GM21619 (cell line): ENCODE measurements around the gene H2AZ2.
"Not testable (repeated sequence)": the region's sequence is repeated elsewhere in the genome, so short reads cannot be mapped to it uniquely, and the experiment has no call there.

ENCODE experiments used
- ATAC-seq: cut with Tn5 transposase; IDR thresholded peaks from one replicate; pipeline ENCODE4 v1.9.1; 2021; ENCODE audit not compliant: unreplicated experiment

Gene H2AZ2

DNA sequence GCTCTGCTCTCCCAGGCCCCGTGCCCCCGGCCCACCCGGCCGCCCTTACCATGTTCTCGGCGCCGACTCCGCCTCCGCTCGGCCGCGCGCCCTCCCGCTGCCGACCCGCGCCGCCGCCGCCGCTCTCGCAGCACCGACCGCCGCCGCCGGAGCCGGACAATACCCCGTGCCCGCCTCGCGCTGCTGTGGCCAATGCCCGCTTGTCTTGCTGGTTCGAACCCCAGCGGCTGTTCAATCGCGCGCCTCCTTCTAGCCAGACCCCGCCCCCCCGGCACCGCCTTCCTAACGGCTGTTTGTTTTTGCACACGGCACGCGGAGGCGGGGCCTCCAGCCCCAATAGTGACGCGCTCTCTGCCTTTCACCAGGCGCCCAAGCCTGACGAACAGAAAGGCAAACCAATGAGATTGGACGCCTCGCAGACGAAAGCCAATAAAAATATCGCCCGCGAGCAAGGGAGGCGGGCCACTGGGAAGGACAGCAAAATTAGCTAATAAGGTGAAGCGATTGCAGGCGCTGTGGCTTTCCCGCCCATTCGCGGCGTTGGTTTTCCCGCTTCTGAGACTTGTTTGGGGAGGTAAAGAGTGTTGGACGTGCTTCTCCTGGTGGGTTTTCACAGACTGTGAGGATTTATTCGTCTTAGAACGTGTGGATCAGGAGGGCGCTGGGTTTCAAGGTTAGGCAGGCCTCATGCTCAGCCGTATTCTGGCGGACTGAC, at the start of gene H2AZ2:
H2AZ2 (minus strand) TSS at position 168 of the 715 bp plus-strand sequence; CDS start at position 52, 116 bp downstream.
- ATAC-seq: peak; percentile 78

DNA sequence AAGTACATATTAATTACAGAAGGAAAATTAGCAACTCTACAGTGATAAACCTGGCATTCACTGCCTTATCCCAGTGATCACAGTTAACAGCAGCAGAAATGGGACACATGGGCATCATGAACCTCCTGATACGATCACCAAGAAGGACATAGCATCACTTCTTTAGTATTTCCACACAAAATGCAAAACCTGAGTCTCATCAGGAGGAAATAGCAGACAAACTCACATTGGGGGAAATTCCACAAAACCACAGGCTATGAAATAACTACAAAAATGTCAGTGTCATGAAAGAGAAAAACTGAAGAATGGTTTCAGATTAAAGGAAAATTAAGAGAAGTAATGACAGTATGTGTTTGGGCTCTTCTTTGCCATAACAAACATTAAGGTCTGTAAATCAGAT, 49.4 kb upstream of the H2AZ2 start:
- ATAC-seq: no peak

DNA sequence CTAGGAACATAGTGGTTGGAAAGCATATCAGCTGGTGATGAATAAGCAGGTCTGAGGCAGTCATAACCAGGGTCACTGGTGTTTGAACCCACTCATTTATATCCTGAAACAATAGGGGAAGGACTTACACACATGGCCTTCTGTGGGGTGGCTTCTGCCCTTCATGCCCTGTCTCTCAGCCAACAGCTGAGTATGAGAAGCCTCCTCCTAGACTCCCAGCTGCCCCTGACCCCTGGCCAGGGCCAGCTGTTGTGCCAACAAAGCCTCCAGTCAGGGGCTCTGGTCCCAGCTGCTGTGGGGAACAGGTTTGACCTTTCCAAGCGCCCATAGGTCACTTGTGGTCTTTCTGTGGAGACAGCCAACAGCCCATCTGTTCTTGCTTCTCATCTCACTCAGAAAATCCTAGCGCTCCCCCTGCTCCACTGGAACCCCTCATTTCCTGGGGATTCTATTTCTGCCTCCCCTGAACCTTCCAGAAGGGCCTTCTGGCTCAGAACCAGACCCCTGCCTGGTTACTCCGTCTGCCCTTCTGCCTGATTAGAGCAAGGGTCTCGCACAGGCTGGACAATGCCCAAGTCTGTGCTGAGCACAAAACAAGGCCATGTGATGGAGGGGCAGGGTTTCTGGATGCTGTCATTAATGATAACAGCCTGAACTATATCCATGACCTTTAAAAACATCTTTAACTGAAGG, 47.1 kb upstream of the H2AZ2 start:
- no peak for ATAC-seq

DNA sequence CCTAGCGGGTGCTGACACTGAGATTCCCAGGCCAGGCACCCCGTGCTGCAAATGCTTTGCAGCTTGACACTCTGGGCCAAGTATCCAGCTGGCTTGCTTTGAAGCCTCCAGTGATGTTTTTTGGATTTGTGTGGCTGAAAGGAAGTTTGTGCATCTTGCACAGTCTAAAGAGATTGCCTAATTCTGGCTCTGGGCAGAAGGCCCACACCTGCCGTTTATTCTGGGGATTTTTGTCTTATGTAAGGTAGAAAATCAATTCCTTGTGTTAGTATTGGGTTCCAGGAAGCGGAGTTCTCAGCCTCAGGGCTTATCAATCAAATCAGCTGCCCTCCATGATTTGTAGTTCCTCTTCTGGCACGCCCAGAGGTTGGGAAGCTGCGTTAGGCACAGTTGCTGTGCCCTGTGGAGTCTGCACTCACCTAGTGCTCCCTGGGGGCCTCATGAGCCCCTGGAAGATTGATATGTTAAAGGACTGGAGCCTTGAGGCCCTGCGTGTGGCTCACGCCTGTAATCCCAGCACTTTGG, 45.9 kb upstream of the H2AZ2 start:
- ATAC-seq: no peak

DNA sequence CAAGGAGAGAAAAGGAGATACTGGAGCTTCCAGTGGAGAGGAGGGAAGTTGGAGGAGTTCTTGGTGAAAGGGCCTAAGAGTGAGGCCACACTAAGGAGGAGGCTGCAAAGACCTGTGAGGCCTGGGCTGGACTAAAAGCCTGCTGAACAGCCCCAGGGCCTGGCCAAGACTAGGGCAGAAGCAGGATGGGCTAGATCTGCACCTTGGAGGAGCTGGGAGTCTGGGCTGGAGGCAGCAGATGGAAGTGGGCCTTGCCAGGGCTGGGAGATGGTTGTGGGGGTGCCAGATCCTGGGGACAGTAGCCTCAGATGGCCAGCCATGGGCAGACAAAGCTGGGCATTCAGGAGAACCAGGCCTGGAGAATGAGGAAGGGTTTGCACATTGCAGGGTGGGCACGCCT, 43.9 kb upstream of the H2AZ2 start:
- no peak for ATAC-seq

DNA sequence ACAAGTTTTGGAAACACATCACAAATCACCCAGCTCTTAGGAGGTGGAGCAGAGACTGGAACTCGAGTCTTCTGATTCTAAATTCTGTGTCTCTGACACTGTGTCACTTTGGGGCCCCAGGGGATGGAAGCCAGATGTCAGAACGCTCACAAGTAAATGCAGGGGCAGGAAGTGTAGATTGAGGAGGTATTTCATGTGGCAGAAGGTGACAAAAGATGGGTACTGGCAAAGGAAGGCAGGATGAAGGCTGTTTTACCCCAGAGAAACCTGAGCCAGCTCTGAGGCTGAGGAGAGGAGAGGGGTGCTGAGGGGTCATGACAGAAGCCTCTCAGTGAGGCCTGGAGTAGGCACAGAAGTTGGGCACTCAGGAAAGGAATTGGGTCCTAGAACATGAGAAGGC, 43.5 kb upstream of the H2AZ2 start:
- ATAC-seq: no peak

DNA sequence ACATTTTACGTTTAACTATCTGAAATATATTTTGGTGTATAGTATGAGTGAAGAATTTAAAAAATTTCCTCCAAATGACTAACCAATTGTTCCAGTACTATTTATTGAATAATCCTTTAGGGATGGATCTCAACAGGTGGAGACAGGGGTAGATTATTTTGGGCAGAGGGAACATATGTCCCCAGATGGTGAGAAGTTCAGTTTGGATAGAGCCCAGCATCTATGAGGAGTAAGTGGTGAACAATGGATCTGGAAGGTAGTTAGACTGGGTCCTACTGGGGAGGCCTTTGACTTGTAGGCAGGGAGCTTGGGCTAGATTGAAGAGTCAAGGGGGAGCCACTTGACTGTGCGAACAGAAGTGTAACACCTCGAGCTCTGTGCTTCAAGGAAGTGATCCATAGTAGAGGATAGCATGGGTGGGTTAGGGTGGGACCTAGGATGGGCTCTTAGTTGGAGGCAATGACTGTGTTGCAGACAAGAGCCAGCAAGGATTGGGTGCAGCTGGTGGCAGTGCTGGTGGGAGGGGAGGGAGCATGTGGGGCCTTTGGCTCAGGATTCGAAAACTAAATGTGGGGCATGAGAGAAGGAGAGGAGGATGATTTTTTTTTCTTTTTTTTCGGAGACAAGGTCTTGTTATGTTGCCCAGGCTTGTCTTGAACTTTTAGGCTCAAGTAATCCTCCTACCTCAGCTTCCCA, 41.3 kb upstream of the H2AZ2 start:
- no peak for ATAC-seq

DNA sequence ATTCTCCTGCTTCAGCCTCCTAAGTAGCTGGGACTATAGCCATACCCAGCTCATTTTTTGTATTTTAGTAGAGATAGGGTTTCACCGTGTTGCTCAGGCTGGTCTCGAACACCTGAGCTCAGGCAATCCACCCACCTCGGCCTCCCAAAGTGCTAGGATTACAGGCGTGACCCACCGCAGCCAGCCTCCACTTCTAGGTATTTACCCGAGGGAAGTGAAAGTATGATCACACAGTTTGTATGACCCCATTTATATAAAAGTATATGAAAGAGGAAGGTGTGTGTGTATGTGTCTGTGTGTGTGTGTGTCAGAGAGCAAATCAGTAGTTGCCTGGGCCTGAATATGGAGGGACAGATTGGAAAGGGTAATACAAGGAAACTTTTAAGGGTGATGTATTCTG, 39.4 kb upstream of the H2AZ2 start:
- no peak for ATAC-seq

DNA sequence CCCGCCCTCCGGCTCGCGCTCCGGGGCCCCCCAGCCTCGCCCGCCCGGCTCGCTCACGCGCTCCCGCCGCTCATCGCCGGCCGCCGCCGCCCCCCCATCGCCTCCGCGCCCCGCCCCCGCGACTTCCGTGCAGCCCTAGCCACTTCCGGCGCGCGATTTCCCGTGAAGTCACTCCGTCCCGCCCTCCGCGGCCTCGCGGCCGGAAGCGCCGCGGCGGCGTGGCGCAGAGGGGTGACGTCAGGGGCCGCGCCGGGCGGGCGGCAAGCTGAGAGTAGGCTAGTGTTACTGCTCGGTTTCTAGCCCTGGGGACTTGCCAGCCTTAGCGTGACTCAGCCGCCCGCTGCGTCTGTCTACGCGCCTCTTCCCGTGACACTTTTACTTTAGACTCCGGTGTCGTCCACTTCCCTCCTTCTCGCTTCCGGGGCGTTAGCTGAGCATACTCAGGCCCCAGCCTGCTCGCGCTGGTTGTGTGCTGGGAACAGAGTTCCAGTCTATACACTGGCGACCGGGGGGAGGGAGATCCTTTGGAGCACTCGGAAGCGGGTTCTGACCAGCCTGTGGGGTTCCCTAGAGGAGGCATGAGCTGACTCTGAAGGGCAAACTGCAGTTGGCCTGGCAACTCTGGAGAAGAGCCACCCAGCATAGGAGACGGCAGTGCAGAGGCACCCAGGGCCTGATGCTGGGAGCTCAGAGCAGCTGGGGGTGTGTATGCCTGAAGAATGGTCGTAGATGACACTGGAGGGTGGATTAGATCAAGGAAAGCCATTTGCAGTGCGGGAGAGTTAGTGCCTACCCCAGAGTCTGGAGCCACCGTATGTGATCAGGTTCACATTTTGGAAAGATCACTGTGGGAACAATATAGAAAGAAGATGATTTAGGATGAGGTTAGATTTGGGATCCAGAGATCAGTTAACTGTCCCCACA, 37.8 kb upstream of the H2AZ2 start, which contains the start of gene PURB:
PURB (minus strand) TSS at position 137 of the 924 bp plus-strand sequence. CDS start 182 bp downstream, outside the sequence.
- ATAC-seq: peak; percentile 84

DNA sequence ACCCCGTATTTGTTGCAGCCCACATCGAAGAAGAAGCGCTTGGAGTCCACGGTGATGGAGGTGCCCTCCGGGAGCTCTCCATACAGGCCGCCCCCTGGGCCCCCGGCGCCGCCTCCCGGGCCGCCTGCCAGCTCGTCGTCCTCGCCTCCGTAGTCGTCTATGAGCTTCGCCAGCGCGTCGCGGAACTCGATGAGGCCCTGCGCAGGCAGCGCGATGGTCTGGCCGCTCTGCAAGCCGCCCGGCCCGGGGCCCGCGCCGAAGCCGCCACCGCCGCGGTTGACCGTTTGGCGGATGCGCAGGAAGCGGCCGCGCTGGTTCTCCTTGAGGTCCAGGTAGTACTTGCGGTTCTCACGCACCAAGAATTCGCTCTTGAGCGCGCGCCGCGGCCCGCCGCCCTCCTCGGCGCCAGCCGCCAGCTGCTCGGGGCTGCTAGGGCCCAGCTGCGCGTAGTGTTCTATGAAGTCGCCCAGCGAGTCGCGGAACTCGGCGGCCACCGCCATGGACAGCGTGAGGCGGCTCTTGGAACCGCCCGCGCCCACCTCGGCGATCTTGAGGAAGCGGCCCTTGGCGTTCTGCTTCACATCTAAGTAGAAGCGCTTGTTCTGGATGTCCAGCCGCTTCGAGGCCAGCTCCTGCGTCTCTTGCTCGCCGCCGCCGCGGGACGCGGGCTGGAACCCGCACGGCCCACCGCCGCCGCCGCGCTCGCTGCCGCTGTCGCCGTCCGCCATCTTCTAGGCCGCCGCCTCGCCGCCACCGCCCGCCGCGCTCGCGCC, 36.9 kb upstream of the H2AZ2 start:
- peak; percentile 26 for ATAC-seq

DNA sequence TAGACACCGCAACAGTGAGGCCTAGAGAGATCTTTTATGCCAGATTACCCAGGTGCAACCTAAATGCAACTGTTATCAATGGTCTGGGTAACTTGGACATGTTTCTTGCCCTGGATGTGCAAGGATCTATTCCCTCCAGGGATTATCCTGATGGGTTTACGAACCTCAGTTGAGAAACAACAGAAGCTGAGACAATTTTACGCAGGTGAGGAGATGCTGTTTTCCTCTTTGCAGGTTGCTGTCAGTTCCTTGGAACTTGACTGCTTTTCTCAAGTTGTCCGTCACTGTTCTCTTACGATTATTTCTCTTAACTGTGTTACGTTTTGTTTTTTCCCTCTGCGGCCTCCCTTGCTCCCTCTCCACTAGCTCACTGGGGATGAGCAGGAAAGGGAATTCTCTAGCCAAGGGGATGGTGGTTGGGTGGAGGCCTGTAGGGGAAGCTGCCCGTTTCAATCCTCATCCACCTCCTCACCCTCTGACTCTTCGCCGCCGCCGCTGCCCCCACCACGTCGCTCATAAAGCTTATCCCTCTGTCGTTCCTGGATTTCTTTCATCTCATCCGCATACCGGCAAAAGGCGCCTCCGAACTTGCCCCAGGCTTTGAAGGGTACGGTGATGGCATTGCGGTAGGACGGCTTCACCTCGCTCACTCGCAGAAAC, 36.2 kb upstream of the H2AZ2 start:
- no peak for ATAC-seq

DNA sequence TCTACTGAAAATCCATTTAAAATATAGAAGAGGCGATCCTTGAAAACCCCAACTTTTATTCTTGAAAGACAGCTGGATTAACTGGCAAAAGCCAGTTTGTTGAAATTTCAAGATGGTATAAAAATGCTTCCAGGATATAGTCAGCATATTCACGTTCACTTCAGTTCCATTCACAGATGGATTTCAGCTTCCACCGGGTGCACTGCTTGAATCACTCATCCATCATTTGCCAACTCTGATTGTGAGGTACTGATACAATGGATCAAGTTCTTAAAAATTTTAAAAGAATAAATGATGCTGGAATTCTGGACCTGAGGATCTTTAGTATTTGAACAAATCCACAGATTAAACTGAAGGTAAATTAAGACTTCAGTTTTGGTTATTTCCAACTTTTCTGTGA, 35.0 kb upstream of the H2AZ2 start:
- ATAC-seq: no peak

DNA sequence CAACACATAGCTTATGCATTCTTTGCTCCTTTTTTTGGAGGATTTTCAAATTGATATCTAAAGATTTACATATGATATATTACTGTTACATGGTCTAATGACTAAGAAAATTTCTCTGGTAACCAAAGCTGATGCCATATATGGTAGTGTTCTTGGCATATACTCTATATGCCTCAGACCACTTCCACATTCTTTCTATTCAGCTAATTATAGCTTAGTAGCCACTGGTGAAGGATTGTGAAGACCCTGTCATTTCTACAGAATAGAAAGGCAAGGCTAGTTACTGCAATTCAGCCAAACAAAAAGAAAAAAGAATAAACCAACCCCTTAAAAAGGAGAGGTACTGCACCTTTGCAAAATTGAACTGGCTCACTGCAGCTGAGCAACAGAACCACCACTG, 33.7 kb upstream of the H2AZ2 start:
- no peak for ATAC-seq

DNA sequence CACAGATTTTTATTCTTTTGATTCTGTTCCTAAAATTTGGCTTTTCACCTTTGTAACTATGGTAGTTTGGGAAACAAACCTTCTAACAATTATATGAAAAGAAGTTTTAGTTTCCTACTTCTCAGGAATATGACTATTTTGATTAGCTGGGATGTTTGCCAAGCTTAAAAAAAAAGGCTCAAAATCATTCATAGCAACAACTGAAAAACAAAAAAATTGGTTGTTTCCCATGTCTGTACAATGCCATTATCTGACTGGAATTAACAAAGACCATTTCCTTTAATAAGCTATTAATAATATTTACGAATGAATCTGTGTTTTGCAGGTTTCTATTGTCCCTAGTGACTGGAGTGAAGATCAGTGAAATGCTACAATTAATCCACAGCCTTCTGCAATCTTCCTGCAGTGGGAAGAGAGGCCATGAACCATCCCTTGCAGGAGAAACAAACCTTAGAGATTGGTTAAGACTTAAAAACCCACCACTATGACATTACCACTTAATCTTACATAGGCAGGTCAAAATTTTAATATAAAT, 33.2 kb upstream of the H2AZ2 start:
- ATAC-seq: no peak

DNA sequence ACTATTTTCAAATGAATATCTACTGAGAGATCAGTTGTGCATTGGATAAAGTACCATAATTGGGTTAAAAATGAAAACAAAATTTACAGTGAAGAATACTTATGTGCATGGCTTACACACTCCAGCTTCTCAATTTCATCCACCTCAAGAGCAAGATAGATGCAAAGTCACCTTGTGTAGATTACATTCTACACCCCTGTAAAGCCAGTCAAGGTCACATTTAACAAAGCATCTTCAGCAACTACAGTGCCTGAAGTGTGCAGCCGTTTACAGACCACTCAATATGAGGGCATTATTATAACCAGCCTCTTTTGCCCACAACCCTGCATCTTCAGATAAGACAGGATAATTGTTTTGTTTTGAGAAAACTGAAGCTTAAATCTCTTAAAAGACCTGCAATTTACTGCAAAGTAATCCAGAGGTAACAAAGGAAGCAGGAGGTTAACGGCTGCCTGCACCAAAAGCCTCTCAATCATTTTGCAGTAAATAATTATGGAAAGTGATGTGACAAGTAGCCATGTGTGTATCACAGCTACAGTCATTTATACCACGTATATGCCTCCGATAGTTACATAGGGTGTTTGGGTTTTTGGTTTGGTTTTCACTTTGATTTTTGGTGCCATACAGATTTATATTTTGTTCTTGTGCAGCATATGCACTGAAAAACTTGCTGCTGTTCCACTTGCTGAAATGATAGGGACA, 32.6 kb upstream of the H2AZ2 start:
- ATAC-seq: no peak

DNA sequence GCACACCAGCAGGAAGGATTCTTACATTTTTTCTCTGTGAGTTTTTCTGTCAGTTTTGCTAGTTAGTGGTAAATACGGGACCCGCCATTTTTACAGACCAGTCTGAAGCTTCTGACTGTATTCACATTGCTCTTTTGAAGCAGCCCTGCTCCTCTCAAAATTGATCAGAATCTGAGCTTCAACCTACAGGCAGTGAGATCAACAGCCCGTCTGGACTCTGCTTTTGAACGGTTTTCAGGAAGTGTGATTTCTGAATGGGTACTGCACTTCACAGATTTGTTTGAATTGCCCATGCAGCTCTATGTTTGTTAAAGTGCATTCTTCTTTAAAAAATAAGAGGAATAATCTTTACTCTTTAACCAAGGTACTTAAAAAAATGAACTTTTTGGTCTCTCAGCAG, 28.5 kb upstream of the H2AZ2 start:
- ATAC-seq: no peak

DNA sequence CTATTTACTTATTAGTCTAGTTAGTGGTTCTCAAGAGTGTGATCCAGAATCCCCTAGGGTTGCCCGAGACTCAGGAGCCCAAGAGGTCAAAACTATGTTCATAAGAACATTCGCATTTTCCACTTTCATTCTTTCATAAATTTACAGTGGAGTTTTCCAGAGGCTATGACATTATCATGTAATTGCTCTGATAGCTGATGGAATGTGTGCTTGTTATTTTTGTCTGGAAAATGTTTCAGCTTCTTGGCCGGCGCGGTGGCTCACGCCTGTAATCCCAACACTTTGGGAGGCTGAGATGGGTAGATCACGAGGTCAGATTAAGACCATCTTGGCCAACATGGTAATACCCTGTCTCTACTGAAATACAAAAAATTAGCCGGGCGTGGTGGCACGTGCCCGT, 27.4 kb upstream of the H2AZ2 start:
- no peak for ATAC-seq

DNA sequence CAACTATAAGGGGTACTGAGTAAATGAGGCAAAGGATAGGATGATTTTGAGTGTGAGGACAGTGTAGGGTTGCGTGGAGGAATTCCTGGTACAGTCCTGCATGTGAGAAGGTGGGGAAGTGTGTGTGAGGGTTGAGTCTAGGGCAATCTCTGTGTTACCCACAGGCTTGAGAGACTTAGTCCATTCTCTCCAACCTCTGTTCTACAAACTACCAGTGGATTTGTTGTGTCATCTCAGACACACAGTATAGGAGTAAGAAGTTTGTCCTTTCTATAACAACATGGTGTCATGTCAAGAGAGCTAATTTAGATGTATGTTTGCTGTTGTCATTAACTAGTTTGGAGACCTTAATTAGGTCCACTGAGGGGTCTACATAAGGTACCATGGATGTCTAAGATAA, 24.9 kb upstream of the H2AZ2 start:
- no peak for ATAC-seq

DNA sequence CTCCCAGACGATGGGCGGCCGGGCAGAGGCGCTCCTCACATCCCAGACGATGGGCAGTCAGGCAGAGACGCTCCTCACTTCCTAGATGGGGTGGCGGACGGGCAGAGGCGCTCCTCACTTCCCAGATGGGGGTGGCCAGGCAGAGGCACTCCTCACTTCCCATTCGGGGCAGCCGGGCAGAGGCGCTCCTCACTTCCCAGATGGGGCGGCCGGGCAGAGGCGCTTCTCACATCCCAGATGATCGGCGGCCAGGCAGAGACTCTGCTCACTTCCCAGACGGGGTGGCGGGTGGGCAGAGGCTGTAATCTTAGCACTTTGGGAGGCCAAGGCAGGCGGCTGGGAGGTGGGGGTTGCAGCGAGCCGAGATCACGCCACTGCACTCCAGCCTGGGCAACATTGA, 24.0 kb upstream of the H2AZ2 start:
- not testable (repeated sequence) for ATAC-seq
